ENCODE data around the gene ZRANB1. TPM values are rescaled to one million over a fixed set of nuclear protein-coding genes. Genes with fewer than 3 reads are reported as not detected.
"Not testable (repeated sequence)": the region's sequence is repeated elsewhere in the genome, so short reads cannot be mapped to it uniquely, and the experiment has no call there.

Gene ZRANB1
- polyA plus RNA-seq, 1 experiment = 36.9 TPM

DNA sequence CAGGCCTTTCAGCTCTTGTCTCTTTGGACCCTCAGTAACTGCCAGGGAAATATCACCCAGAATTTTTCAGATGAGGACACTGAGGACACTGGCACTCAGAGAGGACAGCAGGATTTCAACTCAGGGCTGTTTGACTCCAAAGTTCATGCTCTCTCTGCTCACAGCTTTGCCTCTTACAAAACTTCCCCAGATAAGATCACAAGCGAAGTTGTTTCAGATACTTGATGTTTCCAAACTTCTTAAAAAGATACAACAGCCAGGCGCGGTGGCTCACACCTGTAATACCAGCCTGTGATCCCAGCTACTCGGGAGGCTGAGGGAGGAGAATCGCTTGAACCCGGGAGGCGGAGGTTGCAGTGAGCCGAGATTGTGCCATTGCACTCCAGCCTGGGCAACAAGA, 32.4 kb upstream of the ZRANB1 start:
- DNase-seq (ENCODE audit: low read depth, low spot score) = no peak
- TF ChIP-seq, protein P1, sequence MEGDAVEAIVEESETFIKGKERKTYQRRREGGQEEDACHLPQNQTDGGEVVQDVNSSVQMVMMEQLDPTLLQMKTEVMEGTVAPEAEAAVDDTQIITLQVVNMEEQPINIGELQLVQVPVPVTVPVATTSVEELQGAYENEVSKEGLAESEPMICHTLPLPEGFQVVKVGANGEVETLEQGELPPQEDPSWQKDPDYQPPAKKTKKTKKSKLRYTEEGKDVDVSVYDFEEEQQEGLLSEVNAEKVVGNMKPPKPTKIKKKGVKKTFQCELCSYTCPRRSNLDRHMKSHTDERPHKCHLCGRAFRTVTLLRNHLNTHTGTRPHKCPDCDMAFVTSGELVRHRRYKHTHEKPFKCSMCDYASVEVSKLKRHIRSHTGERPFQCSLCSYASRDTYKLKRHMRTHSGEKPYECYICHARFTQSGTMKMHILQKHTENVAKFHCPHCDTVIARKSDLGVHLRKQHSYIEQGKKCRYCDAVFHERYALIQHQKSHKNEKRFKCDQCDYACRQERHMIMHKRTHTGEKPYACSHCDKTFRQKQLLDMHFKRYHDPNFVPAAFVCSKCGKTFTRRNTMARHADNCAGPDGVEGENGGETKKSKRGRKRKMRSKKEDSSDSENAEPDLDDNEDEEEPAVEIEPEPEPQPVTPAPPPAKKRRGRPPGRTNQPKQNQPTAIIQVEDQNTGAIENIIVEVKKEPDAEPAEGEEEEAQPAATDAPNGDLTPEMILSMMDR (IDR thresholded peaks at IDR 0.05; ENCODE audit: low read depth, low read length) = no peak
- H3K27ac ChIP-seq (ENCODE audit: low read depth, low read length) = no peak overlapping the region
- H3K9me3 ChIP-seq (ENCODE audit: control insufficient read depth, insufficient read depth, low read length) = no peaks in the 10 kb centered on the region
- POLR2A ChIA-PET = no interaction called here
- no peaks in the 10 kb centered on the region for H3K27me3 ChIP-seq (ENCODE audit: control insufficient read depth, insufficient read depth, low read length)
- CTCF ChIA-PET = no interaction called here
- H3K4me3 ChIP-seq (ENCODE audit: low read depth, low read length) = no peak overlapping the region

DNA sequence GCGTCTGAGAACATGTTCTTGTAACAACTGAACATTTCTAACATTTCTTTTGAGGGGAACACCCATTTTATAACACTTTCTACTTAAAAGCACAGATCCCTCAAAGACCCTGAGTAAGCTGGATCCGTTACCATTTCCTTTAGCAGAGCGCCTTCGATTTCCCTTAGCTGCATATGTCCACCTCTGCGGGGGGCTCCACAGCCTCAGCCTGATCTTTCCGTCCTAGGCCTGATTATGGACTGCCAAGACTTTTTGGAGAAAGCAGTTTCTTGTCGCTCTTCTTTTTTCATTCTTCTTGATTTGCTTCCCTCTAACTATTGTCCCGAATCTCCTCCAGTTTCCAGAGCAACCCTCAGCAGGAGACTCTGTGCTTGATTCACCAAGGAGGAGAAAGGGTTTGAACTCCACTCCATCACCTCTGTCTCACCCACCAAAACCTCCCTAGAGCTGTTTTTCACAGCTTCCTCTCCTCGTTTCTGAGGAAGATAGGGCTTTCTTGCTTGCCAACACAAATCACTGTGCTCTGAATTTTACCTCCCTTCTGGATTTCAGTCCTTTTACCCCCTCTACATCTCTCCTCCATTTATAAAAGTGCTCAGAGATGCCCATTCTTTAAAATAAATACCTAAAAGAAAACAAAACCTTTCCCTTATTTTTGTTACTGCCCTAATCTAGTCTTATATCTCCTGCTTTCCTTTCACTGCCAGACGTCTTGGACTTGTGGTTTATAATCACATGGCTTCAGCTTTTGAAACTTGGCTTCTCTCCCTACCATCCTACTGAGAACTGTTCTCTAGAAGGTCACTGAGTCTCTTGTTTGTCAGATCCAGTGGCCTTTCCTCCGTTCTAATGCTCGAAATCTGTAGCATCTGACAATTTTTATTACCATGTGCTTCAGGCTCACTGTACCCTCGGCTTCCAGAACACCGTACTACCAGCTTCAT, 30.5 kb upstream of the ZRANB1 start:
- TF ChIP-seq, protein P1 (IDR thresholded peaks at IDR 0.05; ENCODE audit: low read depth, low read length) = no peak; the same call in 1 of the 2 replicates
- ChIA-PET POLR2A (no interaction called here), CTCF (interaction anchor here (0.6 kb wide), 1 partner anchor 372 kb away, joined by 5 read pairs; no protein-coding TSS in a partner anchor)
- Histone ChIP-seq H3K27me3 (ENCODE audit: control insufficient read depth, insufficient read depth, low read length) (no peaks in the 10 kb centered on the region), H3K27ac (ENCODE audit: low read depth, low read length) (peak overlapping the region; percentile 58), H3K4me3 (ENCODE audit: low read depth, low read length) (no peak overlapping the region), H3K9me3 (ENCODE audit: control insufficient read depth, insufficient read depth, low read length) (no peaks in the 10 kb centered on the region)
- no peak for DNase-seq (ENCODE audit: low read depth, low spot score)

DNA sequence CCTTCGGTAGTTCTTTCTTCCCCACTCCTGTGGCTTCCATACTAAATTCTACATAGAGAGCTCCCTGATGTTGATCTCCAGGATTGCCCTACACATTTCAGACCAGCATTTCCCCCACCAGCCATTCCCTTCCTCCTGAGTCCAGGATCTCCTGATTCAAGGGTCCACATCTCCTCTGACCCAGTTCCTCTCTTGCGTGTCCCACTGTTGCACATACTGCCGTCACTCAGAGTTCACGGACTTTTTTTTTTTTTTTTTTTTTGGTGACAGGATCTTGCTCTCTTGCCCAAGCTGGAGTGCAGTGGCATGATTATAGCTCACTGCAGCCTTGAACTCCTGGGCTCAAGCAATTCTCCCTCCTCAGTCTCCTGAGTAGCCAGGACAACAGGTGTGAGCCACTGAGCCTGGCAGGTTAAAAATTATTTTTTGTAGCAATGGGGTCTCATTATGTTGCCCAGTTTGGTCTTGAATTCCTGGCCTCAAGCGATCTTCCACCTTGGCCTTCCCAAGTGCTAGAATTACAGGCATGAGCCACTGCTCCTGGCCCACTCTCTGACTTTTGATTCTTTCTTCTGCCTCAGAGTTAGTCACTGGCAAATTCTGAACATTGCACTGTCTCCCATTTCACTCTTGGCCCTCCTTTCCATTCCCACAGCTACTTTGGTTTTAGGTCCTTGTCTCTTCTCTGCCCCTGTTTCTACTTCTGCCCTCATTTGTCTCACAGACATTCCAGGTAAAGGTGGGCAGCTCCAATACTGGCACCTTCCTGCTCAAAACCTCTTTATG, 29.6 kb upstream of the ZRANB1 start:
- no peak overlapping the region for H3K4me3 ChIP-seq (ENCODE audit: low read depth, low read length)
- CTCF ChIA-PET = interaction anchor here (0.6 kb wide), 1 partner anchor 34 kb away, joined by 7 read pairs; no protein-coding TSS in a partner anchor
- no peak for DNase-seq (ENCODE audit: low read depth, low spot score)
- no peak overlapping the region for H3K27ac ChIP-seq (ENCODE audit: low read depth, low read length)
- H3K9me3 ChIP-seq (ENCODE audit: control insufficient read depth, insufficient read depth, low read length) = no peaks in the 10 kb centered on the region
- no peaks in the 10 kb centered on the region for H3K27me3 ChIP-seq (ENCODE audit: control insufficient read depth, insufficient read depth, low read length)
- TF ChIP-seq, protein P1 (IDR thresholded peaks at IDR 0.05; ENCODE audit: low read depth, low read length) = no peak
- POLR2A ChIA-PET = no interaction called here

DNA sequence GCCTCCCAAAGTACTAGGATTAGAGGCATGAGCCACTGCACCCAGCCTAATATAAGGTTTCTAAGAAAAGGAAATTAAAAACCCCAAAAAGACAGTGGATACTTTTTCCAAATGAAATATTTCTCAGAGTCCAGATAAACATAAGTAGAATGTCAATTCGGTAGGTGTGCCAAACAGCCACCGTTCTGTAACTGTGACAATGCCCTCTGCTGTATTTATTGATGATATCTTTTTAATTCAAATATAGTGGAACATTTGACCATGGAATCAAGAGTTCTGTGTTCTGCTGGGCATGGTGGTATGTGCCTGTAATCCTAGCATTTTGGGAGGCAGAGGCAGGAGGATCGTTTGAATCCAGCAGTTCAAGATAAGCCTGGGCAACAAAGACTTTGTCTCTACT, 28.8 kb upstream of the ZRANB1 start:
- DNase-seq (ENCODE audit: low read depth, low spot score) = no peak
- ChIA-PET POLR2A (no interaction called here), CTCF (no interaction called here)
- Histone ChIP-seq H3K4me3 (ENCODE audit: low read depth, low read length) (no peak overlapping the region), H3K27ac (ENCODE audit: low read depth, low read length) (no peak overlapping the region), H3K27me3 (ENCODE audit: control insufficient read depth, insufficient read depth, low read length) (no peaks in the 10 kb centered on the region), H3K9me3 (ENCODE audit: control insufficient read depth, insufficient read depth, low read length) (no peaks in the 10 kb centered on the region)
- TF ChIP-seq, protein P1 (IDR thresholded peaks at IDR 0.05; ENCODE audit: low read depth, low read length) = no peak

DNA sequence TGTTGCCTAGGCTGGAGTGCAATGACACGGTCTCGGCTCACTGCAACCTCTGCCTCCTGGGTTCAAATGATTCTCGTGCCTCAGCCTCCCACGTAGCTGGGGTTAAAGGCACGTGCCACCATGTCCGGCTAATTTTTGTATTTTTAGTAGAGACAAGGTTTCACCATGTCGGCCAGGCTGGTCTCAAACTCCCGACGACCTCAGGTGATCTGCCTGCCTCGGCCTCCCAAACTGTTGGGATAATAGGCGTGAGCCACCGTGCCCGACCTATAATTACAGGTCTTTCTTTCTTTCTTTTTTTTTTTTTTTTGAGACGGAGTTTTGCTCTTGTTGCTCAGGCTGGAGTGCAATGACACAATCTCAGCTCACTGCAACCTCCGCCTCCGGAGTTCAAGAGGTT, 27.5 kb upstream of the ZRANB1 start:
- H3K4me3 ChIP-seq (ENCODE audit: low read depth, low read length); DNase-seq (ENCODE audit: low read depth, low spot score); POLR2A ChIA-PET; H3K27me3 ChIP-seq (ENCODE audit: control insufficient read depth, insufficient read depth, low read length); H3K9me3 ChIP-seq (ENCODE audit: control insufficient read depth, insufficient read depth, low read length); CTCF ChIA-PET; H3K27ac ChIP-seq (ENCODE audit: low read depth, low read length): not testable (repeated sequence)
